LoVo (cell line): ENCODE data around the gene CLEC4D.
"Not testable (repeated sequence)": the region's sequence is repeated elsewhere in the genome, so short reads cannot be mapped to it uniquely, and the experiment has no call there.

ENCODE experiments used
- DNase-seq: peaks from one replicate; pipeline ENCODE4 v3.0.0-alpha.2; 2016; ENCODE audit warnings: low spot score

CLEC4D gene

DNA sequence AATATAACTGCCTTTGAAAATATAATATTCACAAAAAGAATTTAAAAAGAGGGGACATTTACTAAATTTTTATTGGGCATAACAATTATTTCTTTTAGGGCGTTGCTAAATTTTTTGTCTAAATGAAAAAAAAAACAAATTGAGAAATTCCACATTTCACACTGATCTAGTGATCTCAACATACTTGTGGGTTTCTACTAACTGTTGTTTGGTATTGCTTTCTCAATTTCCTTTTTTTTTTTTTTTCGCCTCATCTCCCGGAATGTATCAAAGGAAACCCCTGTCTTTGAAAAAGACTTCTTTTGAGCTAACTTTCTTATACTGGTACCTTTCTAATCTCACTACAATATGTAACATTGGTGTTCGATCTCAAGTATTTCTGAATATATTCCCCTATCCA is at the start of gene CLEC4D:
Gene CLEC4D (plus strand): TSS at position 248 of the 400 bp plus-strand sequence. CDS start 230 bp downstream, outside the sequence.
- no peak for DNase-seq

DNA sequence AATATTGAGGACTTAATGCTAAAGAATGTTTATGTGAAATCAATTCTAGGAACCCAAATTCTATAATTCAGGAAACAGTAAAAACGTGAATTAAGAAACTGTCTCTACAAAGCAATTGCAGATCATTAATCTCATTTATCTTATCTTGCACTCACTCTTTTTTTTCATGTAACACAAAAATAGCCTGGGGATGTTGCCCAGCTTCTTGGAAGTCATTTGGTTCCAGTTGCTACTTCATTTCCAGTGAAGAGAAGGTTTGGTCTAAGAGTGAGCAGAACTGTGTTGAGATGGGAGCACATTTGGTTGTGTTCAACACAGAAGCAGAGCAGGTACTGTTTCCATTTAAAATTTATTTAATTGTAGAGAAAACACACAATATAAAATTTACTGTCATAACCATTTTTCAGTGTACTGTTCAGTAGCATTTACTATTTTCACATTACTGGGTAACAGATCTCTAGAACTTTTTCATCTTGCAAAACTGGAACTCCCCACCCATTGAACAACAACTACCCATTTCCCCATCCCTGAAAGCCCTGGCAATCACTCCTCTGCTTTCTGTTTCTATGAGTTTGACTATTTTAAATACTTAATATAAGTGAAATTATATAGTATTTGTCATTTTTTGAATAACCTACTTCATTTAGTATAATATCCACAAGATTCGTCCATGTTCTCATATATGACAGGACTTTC is 47.9 kb upstream of the CLEC4D start:
- DNase-seq, result no peak

DNA sequence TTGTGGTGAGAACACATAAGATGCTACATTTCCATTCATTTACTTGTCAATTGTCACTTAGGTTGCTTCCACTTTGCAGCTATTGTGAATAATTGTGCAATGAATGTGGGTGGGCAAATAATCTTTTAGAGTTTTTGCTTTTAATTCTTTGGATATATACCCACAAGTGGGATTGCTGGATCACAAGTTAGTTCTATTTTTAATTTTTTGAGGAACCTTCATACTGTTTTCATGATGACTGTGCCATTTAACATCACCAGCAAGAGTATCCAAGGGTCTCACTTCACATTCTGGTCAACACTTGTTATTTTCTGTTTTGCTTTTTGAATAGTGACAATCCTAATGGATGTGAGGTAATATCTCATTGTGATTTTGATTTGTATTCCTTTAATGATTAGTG is 47.1 kb upstream of the CLEC4D start:
- no peak for DNase-seq

DNA sequence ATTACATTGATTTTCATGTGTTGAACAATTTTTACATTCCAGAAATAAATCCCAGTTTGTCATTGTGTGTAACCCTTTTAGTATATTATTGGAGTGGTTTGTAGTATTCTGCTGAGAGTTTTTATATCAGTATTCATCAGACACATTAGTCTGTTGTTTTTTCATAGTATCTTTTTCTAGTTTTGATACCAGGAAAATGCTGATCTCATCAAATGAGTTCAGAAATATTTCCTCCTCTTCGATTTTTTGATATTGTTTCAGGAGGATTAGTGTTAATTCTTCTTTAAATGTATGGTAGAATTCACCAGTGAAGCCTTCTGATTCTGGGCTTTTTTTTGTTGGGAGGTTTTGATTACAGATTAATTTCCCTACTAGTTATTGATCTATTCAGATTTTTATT is 42.2 kb upstream of the CLEC4D start:
- no peak for DNase-seq

DNA sequence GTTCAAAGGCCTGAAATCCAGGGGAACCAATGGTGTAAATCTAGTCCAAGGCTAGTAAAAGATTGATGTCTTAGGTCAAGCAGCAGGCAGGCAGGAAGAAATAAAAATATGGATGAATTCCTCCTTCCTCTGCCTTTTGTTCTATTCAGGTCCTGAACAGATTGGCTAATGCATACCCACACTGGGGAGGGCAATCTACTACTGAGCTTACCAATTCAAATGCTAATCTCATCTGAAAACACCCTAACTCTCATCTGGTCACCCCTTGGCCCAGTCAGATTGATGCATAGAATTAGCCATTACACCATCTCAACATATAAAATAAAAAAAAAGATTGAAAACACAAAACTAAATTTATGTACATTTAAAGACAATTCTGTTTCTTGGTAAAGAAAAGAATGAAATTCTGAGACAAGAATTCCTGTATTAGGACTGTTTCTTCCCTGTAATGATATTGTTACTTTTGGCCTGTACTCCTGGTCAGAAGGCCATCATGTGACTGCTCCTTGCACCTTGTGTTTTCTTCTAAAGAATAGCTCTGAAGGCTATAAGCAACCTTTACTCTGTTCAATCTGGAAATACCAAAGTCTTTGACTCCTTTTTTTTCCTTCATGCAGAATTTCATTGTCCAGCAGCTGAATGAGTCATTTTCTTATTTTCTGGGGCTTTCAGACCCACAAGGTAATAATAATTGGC is 37.6 kb upstream of the CLEC4D start:
- DNase-seq, result no peak

DNA sequence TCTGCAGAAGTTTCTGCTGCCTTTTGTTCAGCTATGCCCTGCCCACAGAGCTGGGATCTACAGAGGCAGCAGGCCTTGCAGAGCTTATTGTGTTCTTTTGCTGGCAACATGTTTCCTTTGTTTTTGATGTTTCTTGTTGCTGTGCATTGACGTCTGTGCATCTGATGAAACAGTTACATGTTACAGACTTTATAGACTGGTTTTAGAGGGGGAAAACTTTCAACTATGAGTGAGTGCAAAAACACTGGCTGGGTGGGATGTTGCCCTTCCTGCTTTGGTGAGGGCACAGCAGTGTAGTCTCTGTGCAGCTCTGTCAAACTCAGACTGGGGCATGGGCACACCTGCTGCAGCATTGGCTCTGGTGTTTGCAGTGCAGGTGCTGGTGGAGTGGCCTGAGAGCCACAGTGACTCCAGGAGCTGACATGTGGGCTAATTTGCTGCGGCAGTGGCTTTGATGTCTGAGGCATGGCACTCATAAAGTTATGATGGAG is 30.7 kb upstream of the CLEC4D start:
- no peak for DNase-seq

DNA sequence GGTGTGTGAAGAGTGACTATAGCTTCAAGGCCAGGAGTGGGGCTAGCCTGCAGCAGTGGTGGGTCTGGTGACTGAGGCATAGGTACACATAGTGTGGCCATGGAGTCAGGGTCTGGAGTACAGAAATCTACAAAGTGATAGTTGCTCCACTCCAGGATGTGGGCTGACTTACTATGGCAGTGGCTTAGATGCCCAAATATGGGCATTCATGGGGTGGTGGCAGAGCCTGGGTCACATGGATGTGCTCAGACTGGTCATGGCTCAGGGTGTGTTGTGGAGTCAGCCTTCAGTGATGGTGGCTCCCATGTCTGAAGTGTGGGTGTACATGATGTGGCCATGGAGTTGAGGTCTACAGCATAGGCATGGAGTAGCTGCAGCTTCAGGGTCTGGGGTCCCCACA is 30.2 kb upstream of the CLEC4D start:
- no peak for DNase-seq

DNA sequence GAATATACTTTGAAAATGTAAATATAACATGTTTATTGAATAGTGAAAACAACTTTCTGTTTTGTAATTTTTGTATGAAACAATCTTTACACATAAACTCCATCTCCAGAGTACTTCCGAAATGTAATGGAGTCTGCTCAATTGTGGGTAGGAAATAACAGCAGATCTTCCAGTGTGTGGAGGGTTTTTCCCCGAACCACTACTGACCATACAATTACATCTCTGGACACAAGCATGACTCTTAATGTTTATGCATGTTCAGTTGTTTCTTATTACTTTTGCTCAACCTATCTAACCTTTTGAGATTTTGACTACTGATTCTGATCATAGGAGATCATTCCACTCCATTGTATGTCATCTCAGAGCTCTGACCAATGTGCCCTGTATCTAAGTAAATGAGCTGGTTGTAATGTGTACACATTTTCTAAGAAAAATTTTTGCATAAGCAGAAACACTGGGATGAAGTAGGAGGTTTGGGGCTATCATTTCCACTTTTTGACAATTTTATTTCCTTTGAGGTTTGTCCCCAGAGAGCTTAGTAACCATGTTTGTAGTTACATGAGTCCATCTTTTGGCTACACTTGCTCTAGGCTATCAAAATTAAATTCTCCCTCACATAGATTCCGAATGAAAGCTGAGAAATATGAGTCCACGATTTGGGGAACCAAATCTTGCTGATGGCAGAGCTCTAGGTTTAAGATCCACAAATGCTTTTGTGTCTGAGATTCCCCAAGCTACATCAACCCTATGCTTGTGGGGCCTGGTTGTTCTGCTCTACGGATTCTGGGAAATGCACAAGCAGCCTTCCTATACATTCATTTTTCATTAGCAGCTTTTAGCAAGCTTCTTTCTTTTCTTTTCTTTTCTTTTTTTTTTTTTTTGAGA is 21.4 kb upstream of the CLEC4D start:
- no peak for DNase-seq

DNA sequence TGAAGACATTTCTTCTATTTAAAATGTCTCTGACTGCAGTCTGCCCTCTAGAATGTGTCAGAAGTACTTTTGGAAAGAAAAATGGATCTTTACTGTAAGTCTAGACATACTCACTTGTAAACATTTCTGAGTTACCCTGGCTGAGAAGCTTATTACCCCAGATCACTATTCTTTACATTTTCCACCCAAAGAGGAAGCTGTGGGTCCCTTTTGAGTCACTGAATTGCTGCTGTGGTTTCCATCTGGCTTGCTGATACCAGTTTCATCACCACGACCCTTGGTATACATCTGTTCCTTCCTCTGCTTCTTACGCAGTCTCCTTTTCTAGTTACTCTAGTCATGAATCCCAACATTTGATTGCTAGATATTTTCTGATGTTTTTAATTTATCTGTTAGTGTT is 20.2 kb upstream of the CLEC4D start:
- DNase-seq, result no peak

DNA sequence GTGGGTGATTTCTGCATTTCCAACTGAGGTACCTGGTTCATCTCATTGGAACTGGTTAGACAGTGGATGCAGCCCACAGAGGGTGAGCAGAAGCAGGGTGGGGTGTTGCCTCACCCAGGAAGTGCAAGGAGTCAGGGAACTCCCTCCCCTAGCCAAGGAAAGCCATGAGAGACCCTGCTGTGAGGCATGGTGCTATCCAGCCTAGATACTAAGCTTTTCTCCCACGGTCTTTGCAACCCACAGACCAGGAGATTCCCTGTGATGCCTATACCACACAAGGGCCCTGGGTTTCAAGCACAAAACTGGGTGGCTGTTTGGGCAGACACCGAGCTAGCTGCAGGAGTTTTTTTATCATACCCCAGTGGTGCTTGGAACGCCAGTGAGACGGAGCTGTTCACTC is 17.6 kb upstream of the CLEC4D start:
- DNase-seq, result not testable (repeated sequence)

DNA sequence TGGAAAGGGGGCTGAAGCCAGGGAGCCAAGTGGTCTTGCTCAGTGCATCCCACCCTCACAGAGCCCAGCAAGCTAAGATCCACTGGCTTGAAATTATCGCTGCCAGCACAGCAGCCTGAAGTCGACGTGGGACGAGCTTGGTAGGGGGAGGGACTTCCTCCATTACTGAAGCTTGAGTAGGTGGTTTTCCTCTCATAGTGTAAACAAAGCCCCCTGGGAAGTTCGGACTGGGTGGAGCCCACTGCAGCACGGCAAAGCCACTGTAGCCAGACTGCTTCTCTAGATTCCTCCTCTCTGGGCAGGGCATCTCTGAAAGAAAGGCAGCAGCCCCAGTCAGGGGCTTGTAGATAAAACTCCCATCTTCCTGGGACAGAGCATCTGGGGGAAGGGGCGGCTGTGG is 17.2 kb upstream of the CLEC4D start:
- not testable (repeated sequence) for DNase-seq

DNA sequence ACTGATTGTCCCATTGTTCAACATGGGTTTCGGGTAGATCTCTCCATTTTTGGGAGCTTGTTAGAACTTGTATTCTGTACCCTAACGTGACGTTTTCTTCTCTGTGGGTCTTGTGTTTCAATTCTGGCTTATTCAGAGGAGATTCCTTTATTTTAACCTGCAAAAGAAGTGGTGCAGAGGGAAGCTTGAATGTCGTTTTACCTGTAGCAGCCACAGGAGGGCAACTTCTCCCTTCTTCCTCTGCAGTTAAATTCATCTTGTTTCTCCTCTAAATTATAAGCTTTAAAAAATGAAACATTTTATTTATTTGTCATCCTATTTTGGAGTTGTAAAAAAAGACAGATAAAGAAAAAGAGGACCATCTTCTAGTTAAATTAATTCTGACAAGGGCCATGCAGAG is 13.7 kb upstream of the CLEC4D start:
- DNase-seq, result no peak

DNA sequence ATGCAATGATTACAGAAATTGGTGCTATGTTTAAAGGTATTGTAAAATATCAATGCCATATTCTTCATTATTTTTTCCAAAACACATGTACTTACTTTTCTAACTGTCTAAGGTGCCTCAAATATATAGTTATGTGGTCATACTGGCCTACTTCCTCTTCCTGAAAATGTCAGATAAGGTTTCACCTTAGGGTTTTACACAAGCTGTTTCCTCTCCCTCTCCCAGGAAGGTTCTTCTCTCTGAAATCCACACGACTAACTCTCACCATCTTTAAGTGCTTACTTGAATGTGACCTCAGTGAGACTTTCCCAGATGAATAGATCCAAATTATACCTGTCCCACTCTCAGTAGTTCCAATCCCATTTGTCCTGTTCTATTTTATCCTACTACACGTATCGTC is 11.6 kb upstream of the CLEC4D start:
- no peak for DNase-seq

DNA sequence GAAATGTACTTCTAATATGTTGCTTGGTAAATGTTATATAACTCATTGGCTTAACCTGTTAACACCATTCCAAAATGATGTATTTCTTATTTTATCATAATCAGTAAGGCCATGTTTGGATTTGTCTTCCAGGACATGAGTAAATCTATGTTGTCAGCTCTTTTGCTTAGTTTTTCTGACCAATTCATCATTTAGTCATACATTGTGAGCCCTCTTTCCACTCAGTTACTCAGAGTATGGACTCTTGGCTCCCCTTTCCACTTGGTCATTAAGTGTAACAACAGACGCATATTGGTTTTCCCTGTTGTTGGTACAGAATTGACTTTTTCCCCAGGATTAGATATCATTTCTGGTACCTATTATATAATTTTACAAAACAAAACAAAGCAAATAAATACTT is 9.0 kb upstream of the CLEC4D start:
- no peak for DNase-seq

DNA sequence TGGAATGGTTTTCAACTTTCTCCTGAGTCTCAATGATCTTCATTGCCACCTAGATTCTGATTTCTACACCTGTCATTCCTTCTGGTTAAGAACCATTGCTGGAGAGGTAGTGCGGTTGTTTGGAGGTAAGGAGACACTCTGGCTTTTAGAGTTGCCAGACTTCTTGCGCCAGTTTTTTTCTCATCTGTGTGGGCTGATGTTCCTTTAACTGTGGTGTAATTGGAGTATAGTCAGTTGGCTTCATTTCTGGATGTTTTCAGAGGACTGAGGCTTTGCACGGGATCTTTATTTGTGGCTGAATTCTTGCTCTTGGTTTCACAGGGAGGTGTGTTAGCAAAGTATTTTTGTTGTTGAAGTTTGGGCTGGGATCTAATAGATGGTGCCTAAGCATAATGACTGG is 5.7 kb upstream of the CLEC4D start:
- no peak for DNase-seq

DNA sequence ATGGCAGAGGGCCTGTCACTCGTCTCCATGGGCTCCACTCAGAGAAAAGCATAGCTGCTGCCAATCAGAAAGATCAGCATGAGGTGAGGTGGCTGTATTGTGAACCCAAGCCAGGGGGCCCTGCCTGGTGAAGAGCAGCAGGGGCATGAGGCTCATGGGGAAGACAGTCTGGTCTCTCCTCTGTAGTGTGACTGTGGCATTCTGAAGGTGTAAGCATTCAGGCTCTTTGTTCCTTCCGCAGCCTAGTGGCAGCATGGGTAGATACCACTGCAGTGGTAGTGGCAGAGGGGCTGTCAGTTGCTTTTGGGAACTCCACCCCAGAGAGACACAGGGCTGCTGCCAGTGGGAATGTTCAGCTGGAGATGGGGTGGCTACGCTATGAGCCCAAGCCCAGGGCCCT is 5.1 kb upstream of the CLEC4D start:
- no peak for DNase-seq

DNA sequence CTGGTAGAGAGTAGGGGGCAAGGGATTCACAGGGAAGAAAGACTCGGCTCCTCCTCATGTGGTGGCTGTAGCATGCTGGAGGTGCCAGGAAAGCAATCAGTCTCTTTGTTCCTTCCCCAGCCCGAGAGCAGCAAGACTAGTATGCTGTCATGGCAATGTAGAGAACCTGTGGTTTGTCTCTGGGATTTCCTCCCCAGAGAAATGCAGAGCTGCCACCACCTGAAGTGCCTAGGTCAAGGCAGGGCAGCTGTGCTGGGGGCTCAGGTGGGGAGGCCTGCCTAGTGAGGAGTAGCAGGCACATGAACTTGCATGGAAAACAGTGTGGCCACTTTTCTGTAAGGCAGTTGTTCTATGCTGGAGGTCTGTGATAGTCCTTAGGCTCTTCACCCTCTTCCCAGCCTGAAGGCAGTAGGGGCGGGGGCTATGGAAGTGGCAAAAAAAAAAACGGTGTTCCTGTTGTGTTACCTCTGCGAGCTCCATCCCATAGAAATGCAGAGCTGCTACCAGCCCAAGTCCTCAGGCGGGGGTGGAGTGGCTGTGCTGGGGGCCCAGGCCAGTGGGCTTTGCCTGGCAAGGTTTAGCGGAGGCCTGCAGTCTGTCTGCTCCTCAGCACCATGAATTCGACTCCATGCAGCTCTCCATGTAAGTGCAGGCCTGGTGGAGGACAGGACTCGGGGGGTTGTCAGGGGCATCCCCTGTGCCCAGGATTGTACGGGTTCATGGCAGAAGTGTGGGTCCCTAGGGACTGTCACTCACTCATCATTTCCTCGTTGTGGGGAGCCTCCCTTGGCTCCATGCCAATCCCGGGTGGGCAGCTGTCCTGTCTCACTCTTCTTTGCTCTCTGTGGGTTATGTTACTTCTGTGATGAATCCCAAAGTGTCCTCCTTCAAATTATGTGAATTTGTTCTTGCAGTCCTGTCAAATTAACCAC is 4.1 kb upstream of the CLEC4D start:
- DNase-seq, result no peak

DNA sequence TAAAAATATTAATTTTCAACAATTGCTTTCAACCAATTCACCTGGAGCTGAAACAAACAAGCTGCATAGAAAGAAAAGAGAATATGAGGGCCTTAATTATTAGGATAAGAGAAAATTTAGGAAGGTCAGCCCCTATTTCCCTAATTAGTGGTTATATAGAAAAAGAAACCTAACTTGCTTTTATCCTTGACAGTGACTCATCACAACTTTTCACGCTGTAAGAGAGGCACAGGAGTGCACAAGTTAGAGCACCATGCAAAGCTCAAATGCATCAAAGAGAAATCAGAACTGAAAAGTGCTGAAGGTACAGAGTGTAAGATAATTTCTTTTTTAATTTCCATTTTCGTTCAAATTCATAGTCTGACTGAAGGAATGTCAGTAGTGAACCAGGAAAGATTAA is 4.7 kb downstream of the CLEC4D start:
- DNase-seq, result no peak

DNA sequence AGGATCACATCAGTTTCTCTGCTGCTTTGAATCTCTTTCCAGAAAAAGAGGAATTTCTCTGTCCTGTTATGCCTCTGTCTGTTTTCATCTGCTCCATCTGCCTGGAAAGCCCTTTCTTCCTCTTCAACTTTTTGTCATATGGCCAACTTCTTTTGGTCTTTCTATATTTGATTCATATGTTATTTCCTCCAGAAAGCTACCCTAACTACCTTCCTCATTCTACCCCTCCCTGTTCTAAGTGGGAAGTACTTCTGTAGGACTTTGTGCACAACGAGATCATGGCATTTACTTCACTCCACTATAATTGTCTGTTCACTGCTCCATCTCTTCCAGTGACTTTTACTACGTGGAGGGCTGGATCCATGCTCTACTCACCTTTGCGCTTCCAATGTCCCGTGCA is 5.9 kb downstream of the CLEC4D start:
- DNase-seq, result no peak

DNA sequence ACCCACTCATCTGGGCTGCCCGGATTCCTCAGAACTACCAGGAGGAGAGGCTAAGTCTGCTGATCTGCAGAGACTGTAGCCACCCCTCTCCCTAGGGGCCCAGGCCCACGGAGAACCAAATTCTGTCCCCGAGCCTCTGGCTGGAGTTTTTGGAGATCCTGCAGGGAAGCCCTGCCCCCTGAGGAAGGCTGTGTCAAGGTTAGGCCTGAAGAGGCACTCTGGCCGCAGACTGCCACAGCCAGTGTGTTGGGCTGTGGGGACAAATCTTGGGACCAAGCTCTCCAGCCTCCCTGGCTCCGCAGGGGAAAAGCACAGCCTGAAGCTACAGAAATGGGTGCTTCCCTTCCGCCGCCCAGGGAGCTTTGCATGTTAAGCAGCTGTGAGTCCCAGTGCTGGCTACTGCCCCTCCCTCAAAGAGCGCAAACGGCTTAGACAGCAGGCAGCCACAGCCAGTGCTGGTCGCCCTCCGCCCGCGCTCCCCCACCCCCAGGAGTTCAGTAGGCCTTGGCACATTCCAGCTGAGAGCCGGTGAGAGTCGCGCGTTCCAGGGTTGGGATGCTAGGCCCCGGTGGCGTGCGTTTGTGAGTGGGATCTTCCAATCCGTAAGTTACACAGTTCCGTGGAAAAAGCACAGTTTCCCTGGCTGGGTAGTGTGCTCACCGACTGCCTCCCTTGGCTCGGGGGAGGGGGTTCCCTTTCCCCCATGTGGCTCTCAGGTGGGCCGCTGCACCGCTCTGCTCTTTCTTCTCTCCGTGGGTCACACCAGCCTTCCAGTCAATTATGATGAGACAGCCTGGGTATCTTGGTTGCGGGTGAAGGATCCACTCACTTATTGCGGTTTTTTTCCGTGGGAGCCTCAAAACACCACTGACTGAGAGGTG is 14.2 kb downstream of the CLEC4D start:
- DNase-seq, result no peak

DNA sequence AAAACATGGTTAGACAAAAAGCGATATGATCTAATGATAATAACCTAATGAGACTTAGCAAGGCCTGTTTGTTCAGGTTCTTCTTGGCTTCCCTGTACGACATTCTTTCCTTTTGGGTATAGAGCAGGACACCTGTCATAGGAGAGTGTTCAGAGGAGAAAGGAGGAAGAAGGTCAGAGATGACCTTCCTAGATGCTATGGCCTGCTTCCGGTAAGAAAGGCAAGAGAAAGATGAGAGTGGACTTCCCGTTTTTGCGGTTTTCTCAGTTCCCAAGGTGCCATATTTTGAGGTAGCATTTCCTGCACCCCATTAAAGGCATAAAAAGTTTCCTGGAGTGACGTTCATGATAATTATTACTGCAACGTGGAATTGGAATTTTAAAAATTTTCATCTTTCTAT is 18.7 kb downstream of the CLEC4D start:
- DNase-seq, result no peak
